ENCODE results near the gene RPL6.
"Not testable (repeated sequence)": the region's sequence is repeated elsewhere in the genome, so short reads cannot be mapped to it uniquely, and the experiment has no call there.

RPL6 gene

DNA sequence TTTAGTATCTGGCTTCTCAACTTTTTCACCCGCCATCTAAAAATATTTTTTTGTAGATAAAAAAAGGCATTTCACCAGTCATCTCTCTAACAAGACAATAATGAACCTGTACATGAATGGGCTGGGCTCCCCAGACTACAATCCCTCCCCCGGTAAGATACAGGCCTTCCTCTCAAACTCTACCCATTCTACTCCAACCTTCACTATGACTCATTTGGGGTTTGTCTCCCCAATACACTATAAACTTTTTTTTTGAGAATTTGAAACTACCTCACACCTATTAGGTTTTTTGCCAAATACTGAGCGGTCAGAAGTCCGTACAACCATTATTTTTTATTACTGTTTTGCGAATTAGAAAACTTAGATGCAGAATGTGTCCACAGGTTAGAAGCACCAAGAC lies 784 bp downstream of the RPL6 start:
- Mint-ChIP-seq H3K27ac (peak overlapping the region; percentile 100), H3K9me3 (no peaks in the 10 kb centered on the region), H3K27me3 (peaks cover 4% of the 10 kb centered on the region), H3K36me3 (peaks cover 46% of the 10 kb centered on the region), H3K4me1 (peaks cover 41% of the 10 kb centered on the region), H3K4me3 (peak overlapping the region; percentile 100)
- DNase-seq: peak; percentile 41
- CTCF ChIA-PET: interaction anchor here (1.0 kb wide), 1 partner anchor 8 kb away, joined by 3 read pairs; no protein-coding TSS in a partner anchor

GRCh38 chr12:112407683-112408082 lies 1.7 kb downstream of the RPL6 start:
- peaks cover 46% of the 10 kb centered on the region for H3K36me3 Mint-ChIP-seq

GRCh38 chr12:112406519-112407488 lies 2.6 kb downstream of the RPL6 start:
- Mint-ChIP-seq H3K4me3 (peak overlapping the region; percentile 100), H3K36me3 (peaks cover 46% of the 10 kb centered on the region), H3K4me1 (peaks cover 41% of the 10 kb centered on the region), H3K27ac (peak overlapping the region; percentile 67), H3K9me3 (no peaks in the 10 kb centered on the region), H3K27me3 (no peaks in the 10 kb centered on the region)
- no peak for DNase-seq
- CTCF ChIA-PET: no interaction called here

More at GRCh38 chr12:112407683-112408082, 1.7 kb downstream of the RPL6 start:
- Mint-ChIP-seq H3K4me1 (peaks cover 41% of the 10 kb centered on the region), H3K4me3 (peak overlapping the region; percentile 100), H3K27ac (peak overlapping the region; percentile 100)
- not testable (repeated sequence) for H3K27me3 Mint-ChIP-seq, H3K9me3 Mint-ChIP-seq, DNase-seq
- CTCF ChIA-PET: interaction anchor here (1.0 kb wide), 1 partner anchor 9 kb away, joined by 3 read pairs; no protein-coding TSS in a partner anchor

DNA sequence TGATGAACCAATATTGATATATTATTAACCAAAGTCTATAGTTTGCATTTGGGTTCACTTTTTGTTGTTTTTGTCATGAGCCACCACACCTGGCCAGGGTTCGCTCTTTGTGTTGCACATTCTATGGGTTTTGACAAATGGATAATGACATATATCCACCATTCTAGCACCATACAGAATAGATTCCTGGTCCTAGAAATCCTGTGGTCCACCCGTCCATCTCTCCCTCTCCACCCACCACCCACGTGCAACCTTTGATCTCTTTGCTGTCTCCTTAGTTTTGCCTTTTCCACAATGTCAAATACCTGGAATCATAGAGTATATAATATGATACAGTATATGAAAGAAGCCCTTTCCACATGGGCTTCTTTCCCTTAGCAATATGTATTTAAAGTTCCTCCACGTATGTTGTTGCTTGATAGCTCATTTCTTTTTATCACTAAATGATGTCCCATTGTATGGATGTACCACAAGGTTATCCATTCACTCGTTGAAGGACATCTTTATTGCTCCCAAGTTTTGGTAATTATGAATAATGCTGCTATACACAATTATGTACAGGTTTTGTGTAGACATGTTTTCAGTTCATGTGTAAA lies 7.4 kb downstream of the RPL6 start:
- no peak overlapping the region for H3K27ac Mint-ChIP-seq

GRCh38 chr12:112401054-112401453 lies 8.4 kb downstream of the RPL6 start:
- H3K36me3 Mint-ChIP-seq: peaks cover 15% of the 10 kb centered on the region
- DNase-seq: no peak
- no peaks in the 10 kb centered on the region for H3K27me3 Mint-ChIP-seq
- no peak overlapping the region for H3K27ac Mint-ChIP-seq
- peaks cover 4% of the 10 kb centered on the region for H3K4me1 Mint-ChIP-seq
- no peaks in the 10 kb centered on the region for H3K9me3 Mint-ChIP-seq
- no peak overlapping the region for H3K4me3 Mint-ChIP-seq
- CTCF ChIA-PET: interaction anchor here (1.2 kb wide), 1 partner anchor 10 kb away, joined by 3 read pairs; no protein-coding TSS in a partner anchor

More for the DNA sequence above, 7.4 kb downstream of the RPL6 start:
- Mint-ChIP-seq H3K4me3 (no peak overlapping the region), H3K27me3 (no peaks in the 10 kb centered on the region), H3K36me3 (peaks cover 23% of the 10 kb centered on the region), H3K4me1 (peaks cover 11% of the 10 kb centered on the region), H3K9me3 (no peaks in the 10 kb centered on the region)
- CTCF ChIA-PET: interaction anchor here (0.9 kb wide), 1 partner anchor 422 kb away, joined by 3 read pairs; no protein-coding TSS in a partner anchor
- DNase-seq: no peak

DNA sequence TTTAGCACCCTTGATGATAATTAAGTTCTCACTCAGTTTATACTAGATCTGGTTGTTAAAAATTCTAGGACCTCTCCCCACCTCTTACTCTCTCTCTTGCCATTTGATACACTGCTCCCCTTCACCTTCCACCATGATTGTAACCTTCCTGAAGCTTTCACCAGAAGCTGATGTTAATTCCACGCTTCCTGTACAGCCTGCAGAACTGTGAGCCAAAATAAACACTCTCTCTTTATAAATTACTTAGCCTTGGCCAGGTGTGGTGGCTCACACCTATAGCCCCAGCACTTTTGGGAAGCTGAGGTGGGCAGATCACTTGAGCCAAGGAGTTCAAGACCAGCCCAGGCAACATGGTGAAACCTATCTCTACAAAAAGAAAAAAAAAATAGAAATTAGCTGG lies 16.1 kb downstream of the RPL6 start:
- no peaks in the 10 kb centered on the region for H3K4me1 Mint-ChIP-seq
- DNase-seq: no peak
- H3K4me3 Mint-ChIP-seq: no peak overlapping the region
- H3K36me3 Mint-ChIP-seq: no peaks in the 10 kb centered on the region
- H3K9me3 Mint-ChIP-seq: no peaks in the 10 kb centered on the region
- CTCF ChIA-PET: interaction anchor here (0.8 kb wide), 1 partner anchor 197 kb away, joined by 3 read pairs; no protein-coding TSS in a partner anchor
- H3K27me3 Mint-ChIP-seq: peaks cover 16% of the 10 kb centered on the region
- H3K27ac Mint-ChIP-seq: no peak overlapping the region

DNA sequence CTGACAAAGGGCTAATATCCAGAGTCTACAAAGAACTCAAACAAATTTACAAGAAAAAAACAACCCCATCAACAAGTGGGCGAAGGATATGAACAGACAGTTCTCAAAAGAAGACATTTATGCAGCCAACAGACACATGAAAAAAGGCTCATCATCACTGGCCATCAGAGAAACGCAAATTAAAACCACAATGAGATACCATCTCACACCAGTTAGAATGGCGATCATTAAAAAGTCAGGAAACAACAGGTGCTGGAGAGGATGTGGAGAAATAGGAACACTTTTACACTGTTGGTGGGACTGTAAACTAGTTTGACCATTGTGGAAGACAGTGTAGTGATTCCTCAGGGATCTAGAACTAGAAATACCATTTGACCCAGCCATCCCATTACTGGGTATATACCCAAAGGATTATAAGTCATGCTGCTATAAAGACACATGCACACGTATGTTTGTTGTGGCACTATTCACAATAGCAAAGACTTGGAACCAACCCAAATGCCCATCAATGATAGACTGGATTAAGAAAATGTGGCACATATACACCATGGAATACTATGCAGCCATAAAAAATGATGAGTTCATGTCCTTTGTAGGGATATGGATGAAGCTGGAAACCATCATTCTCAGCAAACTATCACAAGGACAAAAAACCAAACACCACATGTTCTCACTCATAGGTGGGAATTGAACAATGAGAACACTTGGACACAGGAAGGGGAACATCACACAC lies 19.3 kb downstream of the RPL6 start:
- H3K27ac Mint-ChIP-seq, H3K9me3 Mint-ChIP-seq, CTCF ChIA-PET: not testable (repeated sequence)

DNA sequence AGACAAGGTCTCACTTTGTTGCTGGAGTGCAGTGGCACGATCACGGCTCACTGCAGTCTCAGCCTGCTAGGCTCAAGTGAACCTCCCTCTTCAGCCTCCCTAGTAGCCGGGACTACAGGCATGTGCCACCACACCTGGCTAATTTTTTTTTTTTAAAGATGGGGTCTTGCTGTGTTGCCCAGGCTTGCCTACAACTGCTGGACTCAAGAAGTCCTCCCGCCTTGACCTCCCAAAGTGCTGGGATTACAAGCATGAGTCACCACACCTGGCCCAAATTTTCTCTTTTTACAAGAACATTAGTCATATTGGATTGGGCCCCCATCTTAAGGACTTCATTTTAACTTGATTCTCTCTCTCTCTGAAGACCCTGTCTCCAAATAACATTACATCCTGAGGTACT lies 20.2 kb downstream of the RPL6 start:
- peaks cover 10% of the 10 kb centered on the region for H3K4me1 Mint-ChIP-seq
- no peaks in the 10 kb centered on the region for H3K36me3 Mint-ChIP-seq
- CTCF ChIA-PET: interaction anchor here (1.4 kb wide), 1 partner anchor 191 kb away, joined by 4 read pairs; no protein-coding TSS in a partner anchor
- no peak overlapping the region for H3K4me3 Mint-ChIP-seq
- H3K9me3 Mint-ChIP-seq: no peaks in the 10 kb centered on the region
- H3K27ac Mint-ChIP-seq: no peak overlapping the region
- no peak for DNase-seq
- H3K27me3 Mint-ChIP-seq: peaks cover 21% of the 10 kb centered on the region

More for the DNA sequence above, 19.3 kb downstream of the RPL6 start:
- H3K27me3 Mint-ChIP-seq: peaks cover 23% of the 10 kb centered on the region
- H3K4me1 Mint-ChIP-seq, DNase-seq, H3K4me3 Mint-ChIP-seq, H3K36me3 Mint-ChIP-seq: not testable (repeated sequence)

DNA sequence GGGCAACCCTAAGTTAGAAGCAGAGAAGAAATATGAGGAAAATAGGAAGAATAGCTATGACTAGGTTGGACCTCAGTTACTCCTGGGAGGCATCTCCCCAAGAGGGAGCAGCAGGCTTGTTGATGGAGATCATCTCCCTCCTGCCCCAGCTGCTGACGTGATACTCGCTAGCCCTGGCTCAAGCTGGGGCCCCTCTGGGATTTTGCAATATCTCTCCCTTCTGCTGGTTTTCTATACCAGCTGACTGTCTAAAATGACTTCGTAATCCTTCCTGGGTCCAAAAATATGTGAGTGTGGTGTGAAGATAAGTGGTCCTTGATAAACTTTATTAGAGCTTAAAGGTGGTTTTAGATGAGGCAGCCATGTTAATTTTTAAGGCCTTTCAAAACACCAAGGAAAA lies 22.7 kb downstream of the RPL6 start:
- Mint-ChIP-seq H3K36me3 (no peaks in the 10 kb centered on the region), H3K4me1 (peaks cover 14% of the 10 kb centered on the region), H3K4me3 (no peak overlapping the region), H3K9me3 (no peaks in the 10 kb centered on the region), H3K27ac (no peak overlapping the region), H3K27me3 (peaks cover 19% of the 10 kb centered on the region)
- CTCF ChIA-PET: interaction anchor here (0.6 to 2.4 kb wide), 16 partner anchors 9 to 990 kb away, joined by 3 to 60 read pairs (median 3); partner anchors contain the start of genes ERP29 and TMEM116
- DNase-seq: no peak

GRCh38 chr12:112382866-112383265 lies 26.5 kb downstream of the RPL6 start:
- Mint-ChIP-seq H3K4me3 (peak overlapping the region; percentile 83), H3K27me3 (peaks cover 4% of the 10 kb centered on the region), H3K9me3 (no peaks in the 10 kb centered on the region), H3K27ac (peak overlapping the region; percentile 74), H3K36me3 (no peaks in the 10 kb centered on the region), H3K4me1 (peaks cover 31% of the 10 kb centered on the region)
- CTCF ChIA-PET: no interaction called here
- no peak for DNase-seq

- H3K36me3 Mint-ChIP-seq: no peaks in the 10 kb centered on the region
- no peaks in the 10 kb centered on the region for H3K27me3 Mint-ChIP-seq
- peak within 1 kb of the TSS; percentile 88 for H3K4me3 Mint-ChIP-seq
- no peaks in the 10 kb centered on the region for H3K9me3 Mint-ChIP-seq
- peak within 1 kb of the TSS; percentile 83 for H3K27ac Mint-ChIP-seq
- H3K4me1 Mint-ChIP-seq: peaks cover 27% of the 10 kb centered on the region
- CTCF ChIA-PET: interaction anchor here (1.6 kb wide), 1 partner anchor 184 kb away, joined by 6 read pairs; no protein-coding TSS in a partner anchor
- DNase-seq: peak; percentile 97
These were observed 27.3 kb downstream of the RPL6 start, which contains the start of gene HECTD4 for GRCh38 chr12:112381883-112382796. HECTD4 (minus strand) TSS chr12:112382431; CDS start chr12:112382128, 303 bp downstream.

DNA sequence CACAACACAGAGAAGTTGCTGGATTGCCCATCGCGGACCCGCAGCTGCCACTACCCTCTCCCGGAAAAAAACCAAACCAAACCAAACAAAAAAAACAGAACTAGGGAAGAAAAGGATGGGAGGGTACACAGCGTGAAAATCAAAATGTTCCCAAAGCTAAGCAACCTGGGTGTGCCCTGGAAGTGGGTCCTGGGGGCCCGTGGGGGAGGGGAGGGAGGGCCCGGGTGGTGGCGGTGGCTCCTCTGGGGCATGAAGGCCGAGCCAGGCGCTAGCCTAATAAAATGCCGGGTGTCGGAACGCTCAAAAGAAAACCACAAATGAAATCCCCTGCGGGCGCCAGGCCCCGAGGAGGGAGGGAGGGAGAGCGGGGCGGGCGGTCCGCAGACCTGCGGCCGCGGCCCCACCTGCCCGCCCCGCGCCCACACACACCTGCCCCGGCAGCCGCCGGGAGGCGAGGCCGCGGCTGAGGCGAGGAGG lies 28.0 kb downstream of the RPL6 start:
- DNase-seq: peak; percentile 60
- peak overlapping the region; percentile 83 for H3K27ac Mint-ChIP-seq
- CTCF ChIA-PET: interaction anchor here (1.6 kb wide), 1 partner anchor 183 kb away, joined by 6 read pairs; no protein-coding TSS in a partner anchor

More for the DNA sequence above, 28.0 kb downstream of the RPL6 start:
- H3K27me3 Mint-ChIP-seq: no peaks in the 10 kb centered on the region
- peak overlapping the region; percentile 88 for H3K4me3 Mint-ChIP-seq
- peaks cover 22% of the 10 kb centered on the region for H3K4me1 Mint-ChIP-seq
- H3K36me3 Mint-ChIP-seq: no peaks in the 10 kb centered on the region
- H3K9me3 Mint-ChIP-seq: no peaks in the 10 kb centered on the region
